Esophagus (tissue), 2 donors: Measurements from ENCODE around the gene NELFB. TPM values are rescaled to one million over a fixed set of nuclear protein-coding genes. Genes with fewer than 3 reads are reported as not detected.
A peak's percentile ranks its signal among the peaks of the same experiment; 100 is the strongest.

Source experiments
- H3K27ac ChIP-seq, 2 donors: one replicate each; pipeline ENCODE4 v1.5.1; 2013; ENCODE audit warnings: low read depth in 2 of 2, mild to moderate bottlenecking in 2 of 2, inconsistent platforms in 1 of 2, low read length in 1 of 2, moderate library complexity in 1 of 2
- H3K27me3 ChIP-seq, 2 donors: one replicate each; pipeline ENCODE4 v1.6.1; 2013; ENCODE audit warnings: low read length in 2 of 2, control low read depth in 1 of 2, mild to moderate bottlenecking in 1 of 2; ENCODE audit not compliant: insufficient read depth in 2 of 2, control insufficient read depth in 1 of 2
- H3K36me3 ChIP-seq, 2 donors: one replicate each; pipeline ENCODE4 v1.6.1; 2013; ENCODE audit warnings: low read length in 1 of 2; ENCODE audit not compliant: control insufficient read depth in 2 of 2, insufficient read depth in 2 of 2
- H3K4me1 ChIP-seq, 2 donors: one replicate each; pipeline ENCODE4 v1.6.1; 2013; ENCODE audit warnings: low read length in 1 of 2; ENCODE audit not compliant: control insufficient read depth in 2 of 2, insufficient read depth in 2 of 2
- H3K4me3 ChIP-seq, 2 donors: one replicate each; pipeline ENCODE4 v1.5.1; 2013; ENCODE audit warnings: low read length in 2 of 2, mild to moderate bottlenecking in 2 of 2, low read depth in 1 of 2, moderate library complexity in 1 of 2
- H3K9me3 ChIP-seq, 2 donors: one replicate each; pipeline ENCODE4 v1.6.1; 2013; ENCODE audit warnings: mild to moderate bottlenecking in 2 of 2, low read depth in 1 of 2, low read length in 1 of 2, moderate library complexity in 1 of 2; ENCODE audit not compliant: control insufficient read depth in 2 of 2, insufficient read depth in 1 of 2
- WGBS, 2 donors: extraction: QIAGEN DNeasy Blood & Tissue Kit; methylation state at CpG; one replicate each; pipeline ENCODE4 v1.1.7; 2013; 5-methylcytosine and 5-hydroxymethylcytosine counted together
- polyA plus RNA-seq, 2 donors: library from polyadenylated mRNA; stranded (reverse); fragments of 200-250 nt; gene quantifications; one replicate each; pipeline ENCODE4 v1.2.3, GENCODE V29; 2013
- donor health status: healthy with polysubstance abuse.
- donor health status: Bipolar disorder and iron deficiency.

The NELFB gene
- polyA plus RNA-seq, 2 donors: 31.7 to 34.7 TPM

- 76 to 95% methylated on average over 6 of the region's 6 CpGs for WGBS, 2 donors
- H3K4me1 ChIP-seq: peaks cover 2 to 21% of the 10 kb centered on the region in 2 donors
- no peak overlapping the region for H3K4me3 ChIP-seq
- H3K27me3 ChIP-seq: no peaks in the 10 kb centered on the region
- no peaks in the 10 kb centered on the region for H3K9me3 ChIP-seq
- H3K36me3 ChIP-seq: peaks cover 0 to 12% of the 10 kb centered on the region in 2 donors
- no peak overlapping the region for H3K27ac ChIP-seq
Measured at GRCh38 chr9:137247916-137248175, 7.3 kb upstream of the NELFB start.

GRCh38 chr9:137250329-137251193, 4.6 kb upstream of the NELFB start:
- 59% methylated on average over 17 of the region's 18 CpGs for WGBS, 2 donors

GRCh38 chr9:137251194-137251461, 4.0 kb upstream of the NELFB start, which contains the start of gene STPG3:
Gene STPG3, plus strand, starts transcription at chr9:137251286. Its CDS starts 1 bp downstream, at chr9:137251287.
- WGBS, 2 donors: 62 to 73% methylated on average over 4 of the region's 4 CpGs
- H3K27me3 ChIP-seq: no peaks in the 10 kb centered on the region
- H3K36me3 ChIP-seq: no peaks in the 10 kb centered on the region
- H3K9me3 ChIP-seq: no peaks in the 10 kb centered on the region
- no peak within 1 kb of the TSS for H3K4me3 ChIP-seq
- H3K27ac ChIP-seq: no peak within 1 kb of the TSS
- peaks cover 2 to 8% of the 10 kb centered on the region in 2 donors for H3K4me1 ChIP-seq

More at GRCh38 chr9:137250329-137251193, 4.6 kb upstream of the NELFB start:
- no peaks in the 10 kb centered on the region for H3K9me3 ChIP-seq
- peaks cover 2 to 4% of the 10 kb centered on the region in 2 donors for H3K4me1 ChIP-seq
- H3K27ac ChIP-seq: no peak overlapping the region
- H3K27me3 ChIP-seq: no peaks in the 10 kb centered on the region
- no peak overlapping the region for H3K4me3 ChIP-seq
- H3K36me3 ChIP-seq: no peaks in the 10 kb centered on the region

GRCh38 chr9:137251490-137252268, 3.4 kb upstream of the NELFB start:
- H3K4me3 ChIP-seq: no peak overlapping the region
- H3K9me3 ChIP-seq: no peaks in the 10 kb centered on the region
- H3K4me1 ChIP-seq: peaks cover 2 to 13% of the 10 kb centered on the region in 2 donors
- H3K27me3 ChIP-seq: no peaks in the 10 kb centered on the region
- WGBS, 2 donors: 86 to 88% methylated on average over 22 of the region's 22 CpGs
- H3K36me3 ChIP-seq: peaks cover 0 to 5% of the 10 kb centered on the region in 2 donors
- no peak overlapping the region for H3K27ac ChIP-seq

- Histone ChIP-seq H3K4me3 (no peak overlapping the region), H3K9me3 (no peaks in the 10 kb centered on the region), H3K27ac (no peak overlapping the region), H3K4me1 (peaks cover 2 to 16% of the 10 kb centered on the region in 2 donors), H3K27me3 (no peaks in the 10 kb centered on the region), H3K36me3 (peaks cover 0 to 9% of the 10 kb centered on the region in 2 donors)
- WGBS, 2 donors: 86 to 87% methylated on average over 32 to 35 of the region's 35 CpGs
Measured at GRCh38 chr9:137252555-137253506, 2.3 kb upstream of the NELFB start.

- peaks cover 0 to 11% of the 10 kb centered on the region in 2 donors for H3K36me3 ChIP-seq
- 54 to 63% methylated on average over 21 of the region's 21 CpGs for WGBS, 2 donors
- peak overlapping the region in 1 of 2 donors; percentile 6 for H3K27ac ChIP-seq
- H3K4me1 ChIP-seq: peaks cover 2 to 16% of the 10 kb centered on the region in 2 donors
- peak overlapping the region; percentile 84 to 85 for H3K4me3 ChIP-seq
- H3K27me3 ChIP-seq: no peaks in the 10 kb centered on the region
- H3K9me3 ChIP-seq: no peaks in the 10 kb centered on the region
Measured at GRCh38 chr9:137253717-137254623, 1.2 kb upstream of the NELFB start.

GRCh38 chr9:137255448-137256114, 454 bp downstream of the NELFB start:
- Histone ChIP-seq H3K27me3 (no peaks in the 10 kb centered on the region), H3K27ac (peak overlapping the region; percentile 76 to 82), H3K36me3 (peaks cover 3 to 15% of the 10 kb centered on the region in 2 donors), H3K4me1 (peaks cover 2 to 16% of the 10 kb centered on the region in 2 donors), H3K9me3 (no peaks in the 10 kb centered on the region), H3K4me3 (peak overlapping the region; percentile 84 to 85)
- 2 to 3% methylated on average over 35 to 51 of the region's 51 CpGs for WGBS, 2 donors

GRCh38 chr9:137256362-137256761, 1.2 kb downstream of the NELFB start:
- no peaks in the 10 kb centered on the region for H3K27me3 ChIP-seq
- no peak overlapping the region for H3K27ac ChIP-seq
- WGBS, 2 donors: 82 to 84% methylated on average over 15 of the region's 15 CpGs
- H3K36me3 ChIP-seq: peaks cover 3 to 15% of the 10 kb centered on the region in 2 donors
- peak overlapping the region in 1 of 2 donors; percentile 85 for H3K4me3 ChIP-seq
- H3K4me1 ChIP-seq: peaks cover 0 to 16% of the 10 kb centered on the region in 2 donors
- no peaks in the 10 kb centered on the region for H3K9me3 ChIP-seq
